ENCODE data around the gene COL1A1.

The COL1A1 gene

GRCh38 chr17:50201276-50201854 is at the start of gene COL1A1:
Gene COL1A1 (minus strand): TSS chr17:50201631. CDS start chr17:50201513, 118 bp downstream.
- DNase-seq (ENCODE audit: low spot score), result no peak

- no peak for DNase-seq (ENCODE audit: low spot score)
Observed at GRCh38 chr17:50248255-50248654, 46.8 kb upstream of the COL1A1 start.

- no peak for DNase-seq (ENCODE audit: low spot score)
Observed at GRCh38 chr17:50244771-50245170, 43.3 kb upstream of the COL1A1 start.

- no peak for DNase-seq (ENCODE audit: low spot score)
Observed at GRCh38 chr17:50241431-50241830, 40.0 kb upstream of the COL1A1 start.

- DNase-seq (ENCODE audit: low spot score), result no peak
Observed at GRCh38 chr17:50240851-50241250, 39.4 kb upstream of the COL1A1 start.

GRCh38 chr17:50239937-50240336 is 38.5 kb upstream of the COL1A1 start:
- no peak for DNase-seq (ENCODE audit: low spot score)

- DNase-seq (ENCODE audit: low spot score), result no peak
Observed at GRCh38 chr17:50238601-50239280, 37.3 kb upstream of the COL1A1 start.

- no peak for DNase-seq (ENCODE audit: low spot score)
Observed at GRCh38 chr17:50237901-50238300, 36.5 kb upstream of the COL1A1 start.

- no peak for DNase-seq (ENCODE audit: low spot score)
Observed at GRCh38 chr17:50234581-50234980, 33.1 kb upstream of the COL1A1 start.

- no peak for DNase-seq (ENCODE audit: low spot score)
Observed at GRCh38 chr17:50225701-50226240, 24.3 kb upstream of the COL1A1 start.

GRCh38 chr17:50222922-50223321 is 21.5 kb upstream of the COL1A1 start:
- DNase-seq (ENCODE audit: low spot score), result no peak

GRCh38 chr17:50221864-50222545 is 20.6 kb upstream of the COL1A1 start:
- no peak for DNase-seq (ENCODE audit: low spot score)

GRCh38 chr17:50221266-50221863 is 19.9 kb upstream of the COL1A1 start:
- no peak for DNase-seq (ENCODE audit: low spot score)

- no peak for DNase-seq (ENCODE audit: low spot score)
Observed at GRCh38 chr17:50220811-50221210, 19.4 kb upstream of the COL1A1 start.

- DNase-seq (ENCODE audit: low spot score), result no peak
Observed at GRCh38 chr17:50219939-50220465, 18.6 kb upstream of the COL1A1 start.

GRCh38 chr17:50219342-50219741 is 17.9 kb upstream of the COL1A1 start:
- no peak for DNase-seq (ENCODE audit: low spot score)

- DNase-seq (ENCODE audit: low spot score), result no peak
Observed at GRCh38 chr17:50218771-50219315, 17.4 kb upstream of the COL1A1 start.

- DNase-seq (ENCODE audit: low spot score), result no peak
Observed at GRCh38 chr17:50218071-50218759, 16.8 kb upstream of the COL1A1 start.

- no peak for DNase-seq (ENCODE audit: low spot score)
Observed at GRCh38 chr17:50217591-50217990, 16.2 kb upstream of the COL1A1 start.

- DNase-seq (ENCODE audit: low spot score), result no peak
Observed at GRCh38 chr17:50214976-50215760, 13.7 kb upstream of the COL1A1 start.

Data from CD4-positive, alpha-beta T cell treated with Interleukin-6 at 100 ng/mL for 8 hours (primary cell).